K562 (cell line): ENCODE measurements around the gene POLD4. TPM values are rescaled to one million over a fixed set of nuclear protein-coding genes. Genes with fewer than 3 reads are reported as not detected.

Experiments used
- BRD4 ChIP-seq: fragments of 200-600 bp; sonication (generic); IDR thresholded peaks from 2 replicates; pipeline ENCODE4 v1.6.1; 2017; ENCODE audit warnings: inconsistent platforms
- CTCFL ChIP-seq: IDR thresholded peaks from 2 replicates; pipeline ENCODE4 v1.6.1; 2011; ENCODE audit warnings: borderline replicate concordance, low read depth, mild to moderate bottlenecking, moderate library complexity, low read length; ENCODE audit not compliant: insufficient read depth, poor library complexity, severe bottlenecking
- GMEB1 ChIP-seq: fragments of 250-450 bp; sonication (Bioruptor Pico); IDR thresholded peaks from 2 replicates; pipeline ENCODE4 v1.4.0; 2020; ENCODE audit warnings: mild to moderate bottlenecking
- MTF1 ChIP-seq: fragments of 250-450 bp; sonication (Bioruptor Pico); IDR thresholded peaks from 2 replicates; pipeline ENCODE4 v1.9.0; 2021; ENCODE audit warnings: moderate library complexity, mild to moderate bottlenecking, inconsistent platforms, borderline replicate concordance
- MYNN ChIP-seq, 2 experiments: sonication (generic); formaldehyde crosslinking in 1 of 2; IDR thresholded peaks; 2 replicates each; pipeline versions ENCODE4 v1.5.0 to v1.6.1; 2016 to 2020; ENCODE audit warnings: antibody characterized with exemption in 1 of 2, missing genetic modification reagents in 1 of 2
- NFIX ChIP-seq: fragments of 250-450 bp; sonication (Bioruptor Pico); IDR thresholded peaks from 2 replicates; pipeline ENCODE4 v1.4.0; 2020; ENCODE audit warnings: low read depth, mild to moderate bottlenecking, moderate library complexity
- RERE ChIP-seq: sonication (generic); formaldehyde crosslinking; IDR thresholded peaks from 2 replicates; pipeline ENCODE4 v1.8.0; 2023; ENCODE audit warnings: missing genetic modification reagents, mild to moderate bottlenecking, borderline replicate concordance
- SREBF2 ChIP-seq: sonication (generic); formaldehyde crosslinking; IDR thresholded peaks from 2 replicates; pipeline ENCODE4 v1.4.0; 2020; ENCODE audit warnings: mild to moderate bottlenecking, missing genetic modification reagents
- ZNF444 ChIP-seq: fragments of 250-450 bp; sonication (Bioruptor Pico); IDR thresholded peaks from 2 replicates; pipeline ENCODE4 v1.4.0; 2020; ENCODE audit warnings: mild to moderate bottlenecking, moderate library complexity
- ZNF586 ChIP-seq: fragments of 450-650 bp; formaldehyde crosslinking; conservative IDR thresholded peaks from 2 replicates; pipeline ENCODE4 v1.4.0; 2020; ENCODE audit warnings: mild to moderate bottlenecking, moderate library complexity
- ZNF592 ChIP-seq: fragments of 450-650 bp; IDR thresholded peaks from 2 replicates; pipeline ENCODE4 v1.6.1; 2017; ENCODE audit warnings: antibody characterized with exemption, mild to moderate bottlenecking
- ZSCAN29 ChIP-seq: fragments of 450-650 bp; IDR thresholded peaks from 2 replicates; pipeline ENCODE4 v1.6.1; 2017
- polyA plus RNA-seq, 8 experiments: library from polyadenylated mRNA; depleted of rRNA in 4 of 8; stranded (reverse) in 5 of 8; unstranded in 3 of 8; fragments of >200 nt; fragmentation: Nextera tagmentation in 2 of 8; fragmentation: Illumina TruSeq in 1 of 8; extraction: Ambion mirVana in 2 of 8; extraction: Trizol in 1 of 8; gene quantifications; 2 replicates each; pipeline versions ENCODE4 v1.2.1 to v1.2.3, GENCODE V29; 2011 to 2014; ENCODE audit warnings: inconsistent platforms in 1 of 8, missing spikeins in 1 of 8
- total RNA-seq, 7 experiments: library from RNA; depleted of rRNA in 6 of 7; stranded (reverse); fragments of >200 nt in 6 of 7; fragmentation: Illumina TruSeq in 2 of 7; extraction: Trizol in 2 of 7; gene quantifications; 2 replicates each; pipeline versions ENCODE4 v1.2.1 to v1.2.3, GENCODE V29; 2011 to 2021; ENCODE audit warnings: low replicate concordance in 1 of 7

POLD4 gene
- total and polyA plus RNA-seq, 9 of the 15 experiments (the other 6 are each of a cell fraction or from before 2014, with no cell fraction given), result 5.8 to 64.5 (median 18.3) TPM

- TF ChIP-seq ZNF444 (CRISPR knock-in tag), result peak; percentile 64; the same call in 1 of the 2 replicates
- no peak for TF ChIP-seq GMEB1 (CRISPR knock-in tag)
- peak; percentile 96 for TF ChIP-seq ZNF592
- TF ChIP-seq ZNF586 (CRISPR knock-in tag), result no peak
- 0 out of 2 replicates have a peak, but pooled peaks have one; percentile 40 for TF ChIP-seq MYNN (IDR thresholded peaks at IDR 0.05)
- no peak for TF ChIP-seq MYNN (CRISPR knock-in tag; IDR thresholded peaks at IDR 0.05)
- no peak for TF ChIP-seq MTF1
- TF ChIP-seq SREBF2, result no peak
- peak; percentile 19; the same call in 1 of the 2 replicates for TF ChIP-seq BRD4
- TF ChIP-seq ZSCAN29, result no peak
- TF ChIP-seq CTCFL, result no peak
- no peak for TF ChIP-seq NFIX (CRISPR knock-in tag)
- TF ChIP-seq RERE (CRISPR knock-in tag), result no peak
These were observed 20.6 kb upstream of the POLD4 start (continued) for GRCh38 chr11:67373648-67374570.
